WTC11 (cell line): ENCODE results near the gene PNMA8A.

Experiments used
- HMGXB4 ChIP-seq: sonication (generic); formaldehyde crosslinking; IDR thresholded peaks from 2 replicates; pipeline ENCODE4 v1.8.1; 2023; ENCODE audit warnings: mild to moderate bottlenecking, moderate library complexity, missing genetic modification reagents
- ZBTB43 ChIP-seq: sonication (generic); formaldehyde crosslinking; IDR thresholded peaks from 2 replicates; pipeline ENCODE4 v1.8.1; 2023; ENCODE audit warnings: mild to moderate bottlenecking, missing genetic modification reagents
- ZNF263 ChIP-seq: sonication (generic); formaldehyde crosslinking; IDR thresholded peaks from 2 replicates; pipeline ENCODE4 v1.8.1; 2022; ENCODE audit warnings: low read depth, mild to moderate bottlenecking, moderate library complexity, missing genetic modification reagents

GRCh38 chr19:46446021-46446420 lies 25.3 kb downstream of the PNMA8A start:
- no peak for TF ChIP-seq HMGXB4 (CRISPR knock-in tag)
- no peak for TF ChIP-seq ZNF263 (CRISPR knock-in tag)
- TF ChIP-seq ZBTB43 (CRISPR knock-in tag), result no peak
